GM12801 (cell line): ENCODE results near the gene GABRP.

Source experiments
- TF ChIP-seq, protein P1 (sequence below): IDR thresholded peaks from one replicate; pipeline ENCODE4 v1.5.1; 2011; ENCODE audit warnings: control low read depth; ENCODE audit not compliant: insufficient read length; ENCODE audit errors: extremely low read depth

GABRP gene

DNA sequence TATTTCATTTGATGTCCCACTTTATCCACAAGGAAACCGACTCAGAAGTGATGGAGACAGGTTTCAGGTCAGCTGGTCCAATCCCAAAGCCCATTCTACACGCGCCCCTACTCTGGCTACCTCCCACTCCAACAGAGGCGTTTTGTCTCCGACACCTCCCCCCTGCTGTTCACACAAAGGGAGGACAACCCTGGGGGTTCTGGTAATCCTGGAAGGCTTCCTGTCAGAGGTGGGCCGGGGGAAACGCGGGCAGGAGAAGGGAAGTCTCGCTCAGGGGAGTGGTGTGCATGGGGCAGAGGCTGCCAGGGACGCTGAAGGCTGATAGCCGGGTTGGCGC is 39.7 kb upstream of the GABRP start:
- TF ChIP-seq, protein P1, sequence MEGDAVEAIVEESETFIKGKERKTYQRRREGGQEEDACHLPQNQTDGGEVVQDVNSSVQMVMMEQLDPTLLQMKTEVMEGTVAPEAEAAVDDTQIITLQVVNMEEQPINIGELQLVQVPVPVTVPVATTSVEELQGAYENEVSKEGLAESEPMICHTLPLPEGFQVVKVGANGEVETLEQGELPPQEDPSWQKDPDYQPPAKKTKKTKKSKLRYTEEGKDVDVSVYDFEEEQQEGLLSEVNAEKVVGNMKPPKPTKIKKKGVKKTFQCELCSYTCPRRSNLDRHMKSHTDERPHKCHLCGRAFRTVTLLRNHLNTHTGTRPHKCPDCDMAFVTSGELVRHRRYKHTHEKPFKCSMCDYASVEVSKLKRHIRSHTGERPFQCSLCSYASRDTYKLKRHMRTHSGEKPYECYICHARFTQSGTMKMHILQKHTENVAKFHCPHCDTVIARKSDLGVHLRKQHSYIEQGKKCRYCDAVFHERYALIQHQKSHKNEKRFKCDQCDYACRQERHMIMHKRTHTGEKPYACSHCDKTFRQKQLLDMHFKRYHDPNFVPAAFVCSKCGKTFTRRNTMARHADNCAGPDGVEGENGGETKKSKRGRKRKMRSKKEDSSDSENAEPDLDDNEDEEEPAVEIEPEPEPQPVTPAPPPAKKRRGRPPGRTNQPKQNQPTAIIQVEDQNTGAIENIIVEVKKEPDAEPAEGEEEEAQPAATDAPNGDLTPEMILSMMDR: no peak

DNA sequence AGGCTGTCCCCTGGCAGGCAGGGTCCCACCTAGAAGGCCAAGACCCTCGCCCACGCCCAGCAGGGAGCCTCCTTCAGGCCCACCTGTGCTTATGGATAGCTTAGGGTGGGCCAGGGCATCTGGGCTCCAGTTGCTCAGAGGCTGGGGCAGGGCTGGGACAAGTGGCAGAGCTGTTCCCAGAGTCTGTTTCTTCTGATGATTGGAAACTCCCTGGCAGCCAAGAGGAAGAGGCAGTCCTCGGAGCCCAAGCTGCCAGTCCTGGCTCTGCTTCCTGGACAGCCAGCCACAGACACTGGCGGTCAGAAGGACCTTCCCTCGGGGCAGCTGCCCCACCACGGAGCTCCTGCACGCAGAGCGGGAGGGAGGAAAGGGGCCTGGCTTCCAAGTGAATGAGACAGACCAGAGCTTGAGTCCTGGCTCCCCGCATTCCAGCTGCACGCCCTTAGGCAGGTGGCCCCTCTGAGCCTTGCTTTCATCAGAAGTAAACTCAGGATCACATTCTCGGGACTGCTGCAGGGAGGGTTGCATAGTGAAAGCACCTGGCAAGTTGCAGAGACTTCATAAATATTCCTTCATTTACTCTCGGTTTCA is 37.9 kb upstream of the GABRP start:
- TF ChIP-seq, protein P1: no peak

DNA sequence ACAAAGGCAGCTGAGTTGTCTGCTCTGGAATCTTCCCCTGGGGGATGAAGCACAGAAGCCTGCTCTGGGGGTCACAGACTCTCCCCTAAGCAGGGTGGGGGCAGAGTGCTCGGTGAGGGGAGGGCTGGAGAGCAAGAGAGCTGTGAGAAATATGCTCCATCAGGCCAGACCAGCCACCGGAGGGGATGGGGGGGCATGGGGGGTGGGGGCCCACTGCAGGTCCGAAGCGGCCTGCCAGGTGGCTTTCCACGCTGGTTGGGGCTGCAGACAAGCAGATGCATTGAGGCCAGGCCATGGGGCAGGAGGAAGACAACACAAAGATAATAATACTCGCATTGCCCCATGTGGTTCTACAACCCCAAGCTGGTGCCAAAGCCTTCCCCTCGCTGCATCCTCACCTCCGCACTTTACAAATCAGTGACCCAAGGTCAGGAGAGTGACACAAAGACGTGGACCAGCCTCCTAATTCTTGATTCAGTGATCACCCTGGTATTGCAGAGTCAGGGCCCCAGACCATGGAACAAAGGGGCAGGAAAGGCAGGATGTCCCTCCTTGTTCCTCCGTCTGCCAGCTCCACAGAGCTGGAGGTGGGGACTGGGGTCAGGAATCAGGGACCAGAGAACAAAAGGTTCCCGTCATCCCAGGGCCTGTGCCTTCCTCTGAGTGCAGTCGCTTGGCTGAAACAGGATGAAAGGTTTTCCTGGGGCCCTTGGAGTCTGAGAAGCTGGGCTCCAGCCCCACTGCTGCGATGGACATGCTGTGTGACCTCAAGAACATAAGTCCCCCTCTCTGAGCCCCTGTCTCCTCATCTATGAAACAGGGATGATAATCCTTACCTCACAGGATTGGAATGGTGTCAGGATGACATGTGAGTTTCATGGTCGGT is 37.2 kb upstream of the GABRP start:
- TF ChIP-seq, protein P1: no peak

DNA sequence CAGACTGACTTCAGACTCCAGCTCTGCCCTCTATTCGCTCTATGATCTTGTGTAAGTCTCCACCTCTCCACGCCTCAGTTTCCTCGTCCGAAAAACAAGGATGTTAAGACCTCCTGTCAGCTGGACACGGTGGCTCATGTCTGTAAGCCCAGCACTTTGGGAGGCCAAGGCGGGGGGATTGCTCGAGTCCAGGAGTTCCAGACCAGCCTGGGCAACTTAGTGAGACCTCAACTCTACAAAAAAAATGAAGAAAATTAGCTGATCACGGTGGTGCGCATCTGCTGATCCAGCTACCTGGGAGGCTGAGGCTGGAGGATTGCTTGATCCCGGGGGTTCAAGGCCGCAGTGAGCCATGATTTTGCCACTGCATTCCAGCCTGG is 36.6 kb upstream of the GABRP start:
- TF ChIP-seq, protein P1: no peak

DNA sequence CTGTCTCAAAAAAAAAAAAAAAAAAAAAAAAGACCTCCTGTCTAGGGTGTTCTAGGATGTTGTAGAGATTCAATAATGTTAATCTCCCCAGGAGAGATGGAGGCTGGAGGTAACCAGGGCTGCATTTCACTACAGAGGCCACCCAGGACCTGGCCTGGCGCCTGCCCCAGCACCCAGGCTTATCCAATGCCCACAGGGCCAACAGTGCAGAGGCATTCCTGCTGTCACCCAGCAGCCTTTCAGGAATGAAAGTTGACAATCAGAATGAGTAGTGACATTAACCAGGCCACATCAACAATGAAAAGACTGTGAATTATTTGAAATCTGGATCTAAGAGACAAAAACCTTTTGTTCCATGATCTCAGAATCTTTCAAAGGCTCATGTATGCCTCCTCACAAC is 36.2 kb upstream of the GABRP start:
- TF ChIP-seq, protein P1: no peak

DNA sequence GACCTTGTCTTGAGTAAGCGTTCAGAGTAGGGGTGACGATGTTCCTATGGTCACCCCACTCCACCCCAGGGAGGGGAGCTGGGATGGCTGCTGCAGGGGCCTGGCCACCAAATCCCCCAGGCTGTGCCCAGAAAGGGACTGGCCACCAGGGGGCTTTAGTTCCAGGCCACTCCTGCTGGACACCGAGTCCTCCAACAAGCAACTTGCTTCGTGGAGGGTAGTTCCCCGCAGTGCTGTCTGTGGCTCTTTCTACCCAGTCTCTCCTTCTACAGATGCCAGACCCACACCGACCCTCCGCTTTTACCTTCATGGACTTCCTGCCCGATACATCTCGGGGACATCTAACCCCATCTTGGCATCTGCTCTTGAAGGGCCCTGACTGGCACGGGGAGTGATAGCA is 35.7 kb upstream of the GABRP start:
- TF ChIP-seq, protein P1: no peak

DNA sequence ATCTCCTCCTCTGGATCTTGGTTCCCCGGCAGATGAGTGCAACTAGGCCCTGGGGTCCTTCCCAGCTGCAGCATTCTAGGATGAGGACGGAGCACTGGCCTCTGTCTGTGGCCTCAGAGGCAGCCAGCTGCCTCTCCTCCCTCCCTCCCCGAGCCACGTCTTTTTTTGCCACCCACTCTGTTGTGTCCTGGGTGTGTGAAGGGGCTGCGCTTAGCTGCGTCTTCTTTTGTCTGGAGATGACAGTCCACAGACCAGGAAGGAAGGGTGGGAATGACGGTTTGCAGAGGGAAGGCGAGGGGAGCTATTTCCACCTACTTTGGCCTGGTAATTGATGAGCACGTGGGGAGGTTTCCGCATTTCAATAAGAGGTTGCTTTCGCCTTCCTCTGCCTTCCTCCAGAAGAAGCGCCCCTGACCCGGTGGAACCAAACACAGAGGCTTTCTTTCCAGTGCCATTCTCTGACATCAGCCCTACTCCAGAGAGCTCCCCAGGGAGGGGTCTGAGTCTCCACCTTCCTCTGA is 34.5 kb upstream of the GABRP start:
- TF ChIP-seq, protein P1: no peak
